Activated CD8-positive, alpha-beta memory T cell treated with anti-CD3 and anti-CD28 coated beads for 4 hours (primary cell): Measurements from ENCODE around the gene ACOT13.
"Not testable (repeated sequence)": the region's sequence is repeated elsewhere in the genome, so short reads cannot be mapped to it uniquely, and the experiment has no call there.

ENCODE experiments used
- DNase-seq, 2 donors: peaks; one replicate each; pipeline ENCODE4 v3.0.0-alpha.2; 2020; ENCODE audit warnings: low read depth in 2 of 2

The ACOT13 gene

GRCh38 chr6:24666641-24667377 lies at the start of gene ACOT13, which contains the start of gene TDP2:
TSS of gene ACOT13 (plus strand) at chr6:24667077. CDS start at chr6:24667264, 187 bp downstream.
TSS of gene TDP2 (minus strand) at chr6:24666899. CDS start at chr6:24666862, 37 bp downstream.
- peak; percentile 88 to 92 for DNase-seq

- no peak for DNase-seq
Observed at GRCh38 chr6:24619661-24620060, 47.2 kb upstream of the ACOT13 start.

GRCh38 chr6:24620637-24621036 lies 46.2 kb upstream of the ACOT13 start:
- no peak for DNase-seq

- no peak for DNase-seq
Observed at GRCh38 chr6:24621626-24622289, 45.1 kb upstream of the ACOT13 start.

- no peak for DNase-seq
Observed at GRCh38 chr6:24630856-24631505, 35.9 kb upstream of the ACOT13 start.

- DNase-seq: no peak
Observed at GRCh38 chr6:24631671-24632070, 35.2 kb upstream of the ACOT13 start.

GRCh38 chr6:24632573-24632972 lies 34.3 kb upstream of the ACOT13 start:
- no peak for DNase-seq

- DNase-seq: no peak
Observed at GRCh38 chr6:24636681-24637080, 30.2 kb upstream of the ACOT13 start.

- no peak for DNase-seq
Observed at GRCh38 chr6:24640166-24640565, 26.7 kb upstream of the ACOT13 start.

- DNase-seq: not testable (repeated sequence)
Observed at GRCh38 chr6:24640631-24641030, 26.2 kb upstream of the ACOT13 start.

GRCh38 chr6:24642061-24642460 lies 24.8 kb upstream of the ACOT13 start:
- DNase-seq: no peak

GRCh38 chr6:24643920-24644319 lies 23.0 kb upstream of the ACOT13 start:
- DNase-seq: no peak

- DNase-seq: no peak
Observed at GRCh38 chr6:24644377-24644776, 22.5 kb upstream of the ACOT13 start.

GRCh38 chr6:24646771-24647170 lies 20.1 kb upstream of the ACOT13 start:
- DNase-seq: no peak

- no peak for DNase-seq
Observed at GRCh38 chr6:24648276-24648675, 18.6 kb upstream of the ACOT13 start.

- no peak for DNase-seq
Observed at GRCh38 chr6:24649691-24650090, 17.2 kb upstream of the ACOT13 start.

GRCh38 chr6:24650365-24650764 lies 16.5 kb upstream of the ACOT13 start:
- no peak for DNase-seq

- DNase-seq: no peak
Observed at GRCh38 chr6:24655215-24655614, 11.7 kb upstream of the ACOT13 start.

GRCh38 chr6:24658573-24659560 lies 8.0 kb upstream of the ACOT13 start:
- DNase-seq: no peak

GRCh38 chr6:24659561-24659960 lies 7.3 kb upstream of the ACOT13 start:
- no peak for DNase-seq

- no peak for DNase-seq
Observed at GRCh38 chr6:24660105-24660504, 6.8 kb upstream of the ACOT13 start.

GRCh38 chr6:24661759-24662158 lies 5.1 kb upstream of the ACOT13 start:
- not testable (repeated sequence) for DNase-seq
